SK-N-SH (cell line): ENCODE data around the gene TAC3. TPM values are rescaled to one million over a fixed set of nuclear protein-coding genes. Genes with fewer than 3 reads are reported as not detected.

Experiments used
- polyA plus RNA-seq, 3 experiments: library from polyadenylated mRNA; depleted of rRNA; stranded (reverse); fragments of >200 nt; gene quantifications; 2 replicates each; pipeline ENCODE4 v1.2.3, GENCODE V29; 2012

The TAC3 gene
- polyA plus RNA-seq, 1 of the 3 experiments (the other 2 are of a cell fraction) = not detected

Other genes starting within 250 kb of the TAC3 start
- gene SDR9C7, start 82.1 kb downstream of the TAC3 start, polyA plus RNA-seq (2012; rRNA removed) = not detected in 2 replicates
- 0.12 and 0.18 TPM in 2 replicates for gene RDH16, start 58.9 kb downstream of the TAC3 start, polyA plus RNA-seq (2012; rRNA removed)
- gene ZBTB39, start 10.0 kb downstream of the TAC3 start, polyA plus RNA-seq (2012; rRNA removed) = 3.7 and 4.8 TPM in 2 replicates
- gene MYO1A, start 33.6 kb upstream of the TAC3 start, polyA plus RNA-seq (2012; rRNA removed) = not detected in 2 replicates
- gene NEMP1, start 62.3 kb upstream of the TAC3 start, polyA plus RNA-seq (2012; rRNA removed) = 6.2 and 8.8 TPM in 2 replicates
- 23.7 and 24.9 TPM in 2 replicates for gene NAB2, start 72.6 kb upstream of the TAC3 start, polyA plus RNA-seq (2012; rRNA removed)
- 0.15 and 0.42 TPM in 2 replicates for gene STAT6, start 94.8 kb upstream of the TAC3 start, polyA plus RNA-seq (2012; rRNA removed)
- 18.8 and 55.0 TPM in 2 replicates for gene LRP1, start 112.0 kb upstream of the TAC3 start, polyA plus RNA-seq (2012; rRNA removed)
- gene LRP1-AS, start 131.1 kb upstream of the TAC3 start, polyA plus RNA-seq (2012; rRNA removed) = not detected in 2 replicates
- 0.18 and 0.31 TPM in 2 replicates for gene NXPH4, start 200.3 kb upstream of the TAC3 start, polyA plus RNA-seq (2012; rRNA removed)
- 181 and 204 TPM in 2 replicates for gene SHMT2, start 213.2 kb upstream of the TAC3 start, polyA plus RNA-seq (2012; rRNA removed)
- 0.63 and 0.76 TPM in 2 replicates for gene STAC3, start 234.7 kb upstream of the TAC3 start, polyA plus RNA-seq (2012; rRNA removed)